ENCODE data around the gene FAM20A.

FAM20A gene

GRCh38 chr17:68640242-68640989 is 39.2 kb upstream of the FAM20A start:
- no peak overlapping the region for H3K4me3 ChIP-seq
- H3K27ac ChIP-seq = no peak overlapping the region
- no peaks in the 10 kb centered on the region for H3K27me3 ChIP-seq
- no peak for DNase-seq
- TF ChIP-seq, protein P1, sequence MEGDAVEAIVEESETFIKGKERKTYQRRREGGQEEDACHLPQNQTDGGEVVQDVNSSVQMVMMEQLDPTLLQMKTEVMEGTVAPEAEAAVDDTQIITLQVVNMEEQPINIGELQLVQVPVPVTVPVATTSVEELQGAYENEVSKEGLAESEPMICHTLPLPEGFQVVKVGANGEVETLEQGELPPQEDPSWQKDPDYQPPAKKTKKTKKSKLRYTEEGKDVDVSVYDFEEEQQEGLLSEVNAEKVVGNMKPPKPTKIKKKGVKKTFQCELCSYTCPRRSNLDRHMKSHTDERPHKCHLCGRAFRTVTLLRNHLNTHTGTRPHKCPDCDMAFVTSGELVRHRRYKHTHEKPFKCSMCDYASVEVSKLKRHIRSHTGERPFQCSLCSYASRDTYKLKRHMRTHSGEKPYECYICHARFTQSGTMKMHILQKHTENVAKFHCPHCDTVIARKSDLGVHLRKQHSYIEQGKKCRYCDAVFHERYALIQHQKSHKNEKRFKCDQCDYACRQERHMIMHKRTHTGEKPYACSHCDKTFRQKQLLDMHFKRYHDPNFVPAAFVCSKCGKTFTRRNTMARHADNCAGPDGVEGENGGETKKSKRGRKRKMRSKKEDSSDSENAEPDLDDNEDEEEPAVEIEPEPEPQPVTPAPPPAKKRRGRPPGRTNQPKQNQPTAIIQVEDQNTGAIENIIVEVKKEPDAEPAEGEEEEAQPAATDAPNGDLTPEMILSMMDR (IDR thresholded peaks at IDR 0.05) = no peak
- H3K36me3 ChIP-seq = no peaks in the 10 kb centered on the region
- no peaks in the 10 kb centered on the region for H3K9me3 ChIP-seq
- intact Hi-C loops (cut with DNase I; ENCODE audit: low total_unique reads) = no loop called here
- no peaks in the 10 kb centered on the region for H3K4me1 ChIP-seq

GRCh38 chr17:68634345-68634876 is 33.2 kb upstream of the FAM20A start:
- Histone ChIP-seq H3K36me3 (no peaks in the 10 kb centered on the region), H3K4me1 (no peaks in the 10 kb centered on the region), H3K9me3 (no peaks in the 10 kb centered on the region), H3K27me3 (no peaks in the 10 kb centered on the region), H3K27ac (no peak overlapping the region), H3K4me3 (no peak overlapping the region)
- TF ChIP-seq, protein P1 (IDR thresholded peaks at IDR 0.05) = no peak
- DNase-seq = no peak
- intact Hi-C loops (cut with DNase I; ENCODE audit: low total_unique reads) = no loop called here

- Histone ChIP-seq H3K27me3 (no peaks in the 10 kb centered on the region), H3K9me3 (no peaks in the 10 kb centered on the region), H3K36me3 (no peaks in the 10 kb centered on the region), H3K4me1 (no peaks in the 10 kb centered on the region), H3K4me3 (no peak overlapping the region), H3K27ac (no peak overlapping the region)
- intact Hi-C loops (cut with DNase I; ENCODE audit: low total_unique reads) = no loop called here
- no peak for DNase-seq
- TF ChIP-seq, protein P1 (IDR thresholded peaks at IDR 0.05) = no peak
Observed at GRCh38 chr17:68628576-68628957, 27.4 kb upstream of the FAM20A start.

DNA sequence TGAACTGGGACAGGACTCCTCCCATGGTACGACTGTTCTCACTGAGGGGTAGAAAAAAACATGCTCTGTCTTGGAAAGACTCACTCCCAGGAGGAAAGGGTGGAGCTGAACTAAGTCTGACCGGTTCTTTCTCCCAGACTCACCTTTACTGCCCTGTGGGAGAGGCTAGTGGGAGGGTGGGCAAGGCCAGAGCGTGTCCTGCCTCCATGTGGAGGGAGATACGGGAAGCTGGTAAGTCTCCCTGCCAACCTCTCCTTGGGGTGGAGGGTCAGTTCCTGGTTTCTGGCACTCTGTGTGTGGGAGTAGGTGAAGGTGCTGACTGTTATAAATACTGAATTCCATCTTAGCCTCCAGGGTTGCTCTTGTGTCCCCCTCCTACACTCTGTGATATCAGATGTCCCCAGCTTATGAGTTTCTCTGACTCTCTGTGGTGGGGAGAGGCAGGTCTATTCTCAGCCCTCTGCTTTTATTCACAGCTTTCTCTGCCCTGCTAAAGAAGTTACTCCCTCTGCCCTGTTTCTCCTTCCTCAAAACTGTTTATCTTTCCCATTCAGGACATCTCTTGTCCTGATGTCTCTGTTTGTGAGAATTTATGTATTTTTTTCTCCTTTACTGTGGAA is 26.9 kb upstream of the FAM20A start:
- DNase-seq = no peak
- Histone ChIP-seq H3K27ac (no peak overlapping the region), H3K36me3 (no peaks in the 10 kb centered on the region), H3K4me1 (no peaks in the 10 kb centered on the region), H3K4me3 (no peak overlapping the region), H3K27me3 (no peaks in the 10 kb centered on the region), H3K9me3 (no peaks in the 10 kb centered on the region)
- intact Hi-C loops (cut with DNase I; ENCODE audit: low total_unique reads) = no loop called here
- TF ChIP-seq, protein P1 (IDR thresholded peaks at IDR 0.05) = no peak

DNA sequence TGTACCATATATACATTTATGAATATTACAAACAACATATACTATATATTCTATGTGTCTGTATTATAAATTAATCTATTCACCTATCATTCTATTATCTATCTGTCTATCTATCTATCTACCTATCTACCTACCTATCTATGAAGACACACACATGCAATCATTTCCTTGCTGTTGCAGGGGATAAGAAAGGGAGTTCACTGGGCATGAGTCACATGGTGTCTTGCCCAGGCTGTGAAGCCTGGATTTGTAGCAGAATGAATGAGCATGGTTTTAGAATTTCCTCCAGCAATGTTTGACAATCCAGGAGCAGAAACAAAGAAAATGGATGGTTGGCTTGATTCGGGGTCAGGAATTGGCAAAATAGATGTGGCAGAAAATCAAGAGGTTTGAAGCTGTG is 23.2 kb upstream of the FAM20A start:
- Histone ChIP-seq H3K27me3 (no peaks in the 10 kb centered on the region), H3K36me3 (no peaks in the 10 kb centered on the region), H3K27ac (no peak overlapping the region), H3K4me3 (no peak overlapping the region), H3K9me3 (no peaks in the 10 kb centered on the region), H3K4me1 (no peaks in the 10 kb centered on the region)
- intact Hi-C loops (cut with DNase I; ENCODE audit: low total_unique reads) = no loop called here
- TF ChIP-seq, protein P1 (IDR thresholded peaks at IDR 0.05) = no peak
- DNase-seq = no peak

Data from tibial artery (tissue), 4 donors.